HepG2 (cell line): Measurements from ENCODE around the gene VWCE. TPM values are rescaled to one million over a fixed set of nuclear protein-coding genes. Genes with fewer than 3 reads are reported as not detected.

Source experiments
- ATM ChIP-seq: fragments of 450-650 bp; IDR thresholded peaks from 2 replicates; pipeline ENCODE4 v1.7.1; 2017; ENCODE audit warnings: mild to moderate bottlenecking, borderline replicate concordance
- GPBP1L1 ChIP-seq: sonication (generic); formaldehyde crosslinking; IDR thresholded peaks from 2 replicates; pipeline ENCODE4 v1.5.0; 2020; ENCODE audit warnings: mild to moderate bottlenecking, missing genetic modification reagents
- KDM6A ChIP-seq: IDR thresholded peaks from 2 replicates; pipeline ENCODE4 v1.6.1; 2016; ENCODE audit warnings: low read depth
- MED8 ChIP-seq: sonication (generic); formaldehyde crosslinking; IDR thresholded peaks from 2 replicates; pipeline ENCODE4 v1.8.1; 2023; ENCODE audit warnings: mild to moderate bottlenecking, missing genetic modification reagents; ENCODE audit not compliant: insufficient replicate concordance
- NFE2L1 ChIP-seq: sonication (generic); formaldehyde crosslinking; IDR thresholded peaks from 2 replicates; pipeline ENCODE4 v1.4.0; 2020; ENCODE audit warnings: missing genetic modification reagents, mild to moderate bottlenecking, borderline replicate concordance
- REST ChIP-seq, 2 experiments: IDR thresholded peaks; 2 replicates each; pipeline ENCODE4 v1.6.1; 2011 to 2012; ENCODE audit warnings: low read length in 2 of 2, borderline replicate concordance in 1 of 2, low read depth in 1 of 2, mild to moderate bottlenecking in 1 of 2, moderate library complexity in 1 of 2
- polyA plus RNA-seq, 8 experiments: library from polyadenylated mRNA; depleted of rRNA in 3 of 8; stranded (reverse) in 7 of 8; unstranded in 1 of 8; fragments of >200 nt; fragmentation: Illumina TruSeq in 4 of 8; extraction: Trizol in 4 of 8; gene quantifications; 2 replicates each; pipeline versions ENCODE4 v1.2.1 to v1.2.3, GENCODE V29; 2011 to 2016; ENCODE audit warnings: low read depth in 4 of 8, missing spikeins in 1 of 8, mixed read lengths in 1 of 8; ENCODE audit not compliant: insufficient read depth in 1 of 8
- total RNA-seq, 5 experiments: library from RNA; depleted of rRNA; stranded (reverse); fragments of >200 nt; fragmentation: Illumina TruSeq; extraction: Trizol; gene quantifications; 2 replicates each; pipeline ENCODE4 v1.2.3, GENCODE V29; 2016; ENCODE audit warnings: low read depth in 1 of 5

Gene VWCE
- total and polyA plus RNA-seq, 2 of the 13 experiments (the other 11 are each of a cell fraction or from before 2014, with no cell fraction given): 27.6 to 58.3 TPM

- peak in 1 of 2 experiments; percentile 10; a peak in 1 of 4 replicates for TF ChIP-seq REST (IDR thresholded peaks at IDR 0.05; ENCODE audit: borderline replicate concordance in 1 of 2, low read depth in 1 of 2, low read length in 2 of 2)
- TF ChIP-seq NFE2L1 (CRISPR knock-in tag): no peak
- TF ChIP-seq GPBP1L1 (CRISPR knock-in tag): no peak
- peak; percentile 49 for TF ChIP-seq MED8 (CRISPR knock-in tag)
- no peak for TF ChIP-seq ATM
- TF ChIP-seq KDM6A (CRISPR knock-in tag): no peak
Observed at GRCh38 chr11:61332797-61333549, 37.9 kb upstream of the VWCE start, which contains the start of the genes DDB1 and TKFC (continued).
